GM18867 (cell line): ENCODE measurements around the gene PRKCZ.
"Not testable (repeated sequence)": the region's sequence is repeated elsewhere in the genome, so short reads cannot be mapped to it uniquely, and the experiment has no call there.

Experiments used
- ATAC-seq: cut with Tn5 transposase; IDR thresholded peaks from one replicate; pipeline ENCODE4 v1.9.1; 2021; ENCODE audit warnings: mild to moderate bottlenecking, moderate library complexity; ENCODE audit not compliant: unreplicated experiment

PRKCZ gene

DNA sequence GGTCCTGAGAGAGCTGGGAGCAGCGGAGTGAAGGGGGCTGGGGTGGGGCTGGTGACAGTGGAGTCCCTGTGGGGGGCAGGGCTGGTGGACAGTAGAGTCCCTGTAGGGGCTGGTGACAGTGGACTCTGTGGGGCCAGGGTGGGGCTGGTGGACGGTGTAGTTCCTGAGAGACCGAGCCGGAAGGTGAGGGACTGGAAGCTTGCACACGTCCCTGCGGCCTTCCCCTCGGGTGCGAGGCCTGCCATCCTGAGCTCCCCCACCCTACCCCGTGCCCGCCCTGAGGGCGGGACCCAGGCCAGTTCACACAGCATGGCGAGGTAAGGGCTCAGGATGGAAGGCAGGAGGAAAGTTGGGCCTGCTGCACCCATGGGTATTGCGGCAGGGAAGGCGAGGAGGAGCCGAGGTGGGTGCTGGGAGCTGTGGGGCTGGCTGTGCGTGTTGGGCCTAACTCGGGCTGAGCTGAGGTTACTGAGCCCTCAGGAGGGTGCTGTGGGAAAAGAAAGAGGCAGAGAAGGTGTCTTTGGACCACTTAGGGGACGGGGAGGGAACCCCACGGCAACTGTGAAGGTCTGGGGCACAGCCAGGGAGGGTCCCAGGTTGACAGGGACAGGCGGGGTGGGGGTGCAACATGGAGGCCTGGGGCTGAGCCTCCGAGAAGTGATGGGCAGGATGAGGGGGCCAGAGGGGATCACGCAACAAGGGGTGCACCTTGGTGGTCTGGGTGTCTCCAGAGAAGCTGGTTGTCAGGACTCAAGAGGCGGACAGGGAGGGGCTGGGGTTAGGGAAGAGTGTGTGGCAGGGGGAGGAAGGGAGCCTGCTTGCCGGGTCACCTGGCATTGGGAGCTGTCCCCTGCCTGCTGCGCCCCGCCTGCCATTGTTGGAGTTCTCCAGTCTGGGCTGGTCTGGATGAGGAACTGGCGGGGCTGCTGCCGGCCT, 60.8 kb downstream of the PRKCZ start:
- no peak for ATAC-seq

DNA sequence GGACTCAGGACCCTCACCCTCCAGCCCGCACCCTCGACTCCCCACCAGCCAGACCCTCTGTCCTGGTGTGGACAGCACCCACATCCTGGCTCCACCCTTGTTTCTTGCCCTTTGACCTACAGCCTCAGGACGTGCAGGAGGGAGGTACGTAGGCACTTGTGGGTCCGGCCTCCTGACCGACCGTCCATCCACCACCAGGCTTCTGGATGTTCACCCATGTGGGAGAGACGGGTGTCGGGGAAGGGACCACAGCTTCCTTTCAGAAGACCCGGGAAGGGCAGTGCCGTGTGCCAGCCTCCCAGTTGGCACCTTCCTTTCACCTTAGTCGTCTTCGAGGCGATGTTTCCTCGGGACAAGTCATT, 61.4 kb downstream of the PRKCZ start:
- ATAC-seq, result no peak

DNA sequence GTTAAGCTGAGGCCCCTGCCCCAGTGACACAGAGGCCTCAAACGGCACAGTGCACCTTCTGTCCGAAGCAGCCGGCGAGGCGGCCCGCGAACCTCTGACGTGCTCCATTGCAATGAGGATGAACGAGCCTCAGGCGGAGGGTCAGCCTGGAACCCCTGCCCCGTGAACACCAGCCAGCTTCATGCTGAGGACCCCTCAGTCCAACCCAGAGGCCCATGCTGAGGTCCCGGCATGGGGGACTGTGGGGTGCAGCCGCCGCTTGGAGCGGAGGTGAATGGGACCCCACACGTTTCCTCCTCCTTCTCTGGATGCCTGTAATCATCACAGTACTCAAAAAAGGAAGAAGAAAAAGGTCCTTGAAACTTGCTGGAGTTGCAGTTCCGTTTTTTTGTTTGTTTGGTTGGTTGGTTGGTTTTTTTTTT, 62.1 kb downstream of the PRKCZ start:
- ATAC-seq, result no peak

DNA sequence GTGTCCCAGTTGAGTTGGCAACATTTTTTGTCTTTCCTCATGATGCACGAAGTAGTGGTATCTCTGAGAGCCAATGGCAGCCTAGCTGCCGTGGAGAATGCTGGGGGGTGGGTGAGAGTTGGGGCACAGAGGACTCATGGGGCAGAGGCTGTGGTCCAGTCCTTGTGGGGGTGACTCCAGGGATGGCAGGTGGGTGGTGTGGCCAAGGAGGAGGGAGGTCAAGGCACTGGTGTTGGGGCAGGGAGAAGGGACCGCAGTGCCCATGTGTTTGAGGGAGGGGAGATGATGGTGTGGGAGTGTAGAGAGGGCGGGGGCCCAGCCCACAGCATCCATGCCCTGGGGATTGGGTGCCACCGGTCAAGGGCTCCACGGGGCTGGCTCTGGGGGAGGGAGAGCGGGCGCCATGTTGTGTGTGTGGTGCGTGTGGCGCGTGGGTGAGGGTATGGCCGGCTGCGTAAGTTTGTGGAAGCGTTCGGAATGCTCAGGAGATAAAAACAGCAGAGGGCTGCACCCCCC, 63.5 kb downstream of the PRKCZ start:
- ATAC-seq, result no peak

DNA sequence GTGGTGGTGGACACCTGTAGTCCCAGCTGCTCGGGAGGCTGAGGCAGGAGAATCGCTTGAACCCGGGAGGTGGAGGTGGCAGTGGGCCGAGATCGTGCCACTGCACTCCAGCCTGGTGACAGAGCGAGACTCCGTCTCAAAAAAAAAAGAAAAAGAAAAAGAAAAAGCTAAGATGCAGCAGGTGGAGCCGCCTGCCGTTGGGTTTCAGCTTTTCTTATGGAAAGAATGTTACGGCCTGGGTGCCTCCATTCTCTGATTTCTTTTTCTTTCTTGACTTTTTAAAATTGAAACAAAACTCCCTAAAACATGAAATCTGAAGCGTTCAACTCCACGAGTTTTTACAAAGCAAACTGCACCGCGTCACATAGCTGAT, 64.4 kb downstream of the PRKCZ start:
- ATAC-seq, result not testable (repeated sequence)

DNA sequence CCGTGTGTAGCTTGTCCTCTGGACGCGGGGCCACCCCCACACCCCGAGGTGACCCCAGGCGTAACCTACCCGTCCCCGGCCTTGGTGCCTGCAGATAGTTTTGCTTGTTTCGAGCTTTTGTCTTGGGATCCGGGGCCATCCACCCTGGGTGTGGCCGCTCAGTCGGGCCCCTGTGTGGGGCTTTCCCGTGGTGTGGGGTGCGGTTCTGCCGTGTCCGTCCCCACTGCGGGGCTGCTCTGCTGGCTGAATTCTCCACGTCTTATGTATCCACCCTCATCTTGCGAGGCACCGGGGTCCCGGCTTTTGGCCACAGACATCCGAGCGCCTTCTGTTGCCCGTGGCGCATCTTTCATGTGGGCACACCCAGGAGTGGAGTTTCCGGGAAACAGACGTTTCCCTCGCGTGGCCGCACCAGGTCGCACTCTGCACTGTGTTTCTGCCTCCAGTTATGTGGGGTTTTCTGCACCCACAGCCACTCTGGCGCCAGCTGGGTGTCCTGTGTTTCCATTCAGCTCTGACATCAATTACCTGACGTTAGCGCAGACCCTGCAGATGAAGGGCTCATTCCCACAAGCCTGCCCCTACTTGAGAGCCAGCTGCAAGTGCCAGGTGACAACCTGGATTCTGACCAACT, 64.9 kb downstream of the PRKCZ start:
- no peak for ATAC-seq

DNA sequence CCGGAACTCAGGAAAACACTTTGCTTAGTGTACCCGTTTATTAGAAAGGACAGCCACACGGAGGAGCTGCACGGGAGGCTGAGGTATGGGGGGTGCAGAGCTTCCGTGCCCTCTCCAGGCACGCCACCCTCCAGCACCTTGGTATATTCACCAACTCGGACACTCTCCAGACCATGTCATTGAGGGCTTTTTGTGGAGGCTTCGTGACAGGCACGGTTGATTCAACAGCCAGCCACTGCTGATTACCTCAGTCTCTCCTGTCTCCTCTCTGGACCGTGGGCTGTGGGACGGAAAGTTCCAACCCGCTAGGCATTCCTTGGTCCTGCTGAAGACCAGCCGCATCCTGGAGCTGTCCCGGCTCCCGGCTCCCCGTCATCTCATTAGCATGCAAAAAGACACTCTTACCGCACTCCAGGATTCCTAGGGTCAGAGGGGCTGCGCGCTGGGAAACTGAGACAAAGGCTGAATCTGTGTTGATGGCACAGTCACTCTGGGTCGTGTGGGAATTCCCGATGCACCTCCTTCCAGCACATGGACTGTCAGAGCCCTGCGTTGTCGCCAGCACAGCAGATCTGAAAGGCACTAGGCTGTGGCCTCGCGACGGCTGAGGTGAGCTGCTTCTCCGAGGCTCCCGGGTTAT, 65.6 kb downstream of the PRKCZ start:
- no peak for ATAC-seq

DNA sequence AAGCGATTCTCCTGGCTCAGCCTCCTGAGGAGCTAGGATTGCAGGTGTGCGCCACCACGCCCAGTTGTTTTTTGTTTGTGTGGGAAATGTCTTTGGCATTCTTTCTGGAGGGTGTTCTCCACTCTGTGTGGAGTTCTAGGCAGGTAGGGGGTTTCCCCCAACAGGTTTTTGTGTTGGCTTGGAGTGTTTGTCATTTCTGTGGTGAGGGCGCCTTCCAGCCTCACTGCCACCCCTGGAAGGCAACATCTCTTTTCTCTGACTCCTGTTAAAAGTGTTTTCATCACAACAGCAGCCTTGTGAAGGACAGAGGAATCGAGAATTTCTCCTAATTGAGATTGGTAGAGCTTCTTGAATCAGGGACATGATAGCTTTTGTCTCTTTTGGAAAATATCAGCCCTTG, 69.7 kb downstream of the PRKCZ start:
- no peak for ATAC-seq

DNA sequence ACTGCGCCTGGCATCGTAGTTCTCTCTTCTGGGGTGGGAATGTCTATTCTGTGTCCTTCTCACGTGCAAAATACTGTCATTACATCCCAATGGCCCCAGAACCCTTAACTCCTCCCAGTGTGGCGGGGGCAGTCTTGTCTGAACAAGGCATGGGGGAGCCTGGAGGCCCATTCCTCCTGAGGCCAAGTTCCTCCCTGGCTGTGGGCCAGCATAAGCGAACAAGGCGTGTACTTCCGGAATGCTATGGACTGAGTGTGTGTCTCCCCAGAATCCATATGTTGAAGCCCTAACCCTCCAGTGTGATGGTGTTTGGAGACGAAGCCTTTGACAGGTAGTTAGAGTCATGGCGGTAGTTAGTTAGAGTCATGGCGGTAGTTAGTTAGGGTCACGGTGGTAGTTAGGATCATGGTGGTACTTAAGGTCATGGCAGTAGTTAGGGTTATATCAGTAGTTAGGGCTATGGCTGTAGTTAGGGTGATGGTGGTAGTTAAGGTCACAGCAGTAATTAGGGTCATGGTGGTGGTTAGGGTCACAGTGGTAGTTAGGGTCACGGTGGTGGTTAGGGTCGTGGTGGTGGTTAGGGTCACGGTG, 71.0 kb downstream of the PRKCZ start:
- no peak for ATAC-seq

DNA sequence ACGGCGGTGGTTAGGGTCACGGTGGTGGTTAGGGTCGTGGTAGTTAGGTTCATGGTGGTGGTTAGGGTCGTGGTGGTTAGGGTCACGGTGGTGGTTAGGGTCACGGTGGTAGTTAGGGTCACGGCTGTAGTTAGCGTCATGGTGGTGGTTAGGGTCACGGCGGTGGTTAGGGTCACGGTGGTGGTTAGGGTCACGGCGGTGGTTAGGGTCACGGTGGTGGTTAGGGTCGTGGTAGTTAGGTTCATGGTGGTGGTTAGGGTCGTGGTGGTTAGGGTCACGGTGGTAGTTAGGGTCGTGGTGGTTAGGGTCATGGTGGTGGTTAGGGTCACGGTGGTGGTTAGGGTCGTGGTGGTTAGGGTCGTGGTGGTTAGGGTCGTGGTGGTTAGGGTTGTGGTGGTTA, 71.6 kb downstream of the PRKCZ start:
- ATAC-seq, result not testable (repeated sequence)

DNA sequence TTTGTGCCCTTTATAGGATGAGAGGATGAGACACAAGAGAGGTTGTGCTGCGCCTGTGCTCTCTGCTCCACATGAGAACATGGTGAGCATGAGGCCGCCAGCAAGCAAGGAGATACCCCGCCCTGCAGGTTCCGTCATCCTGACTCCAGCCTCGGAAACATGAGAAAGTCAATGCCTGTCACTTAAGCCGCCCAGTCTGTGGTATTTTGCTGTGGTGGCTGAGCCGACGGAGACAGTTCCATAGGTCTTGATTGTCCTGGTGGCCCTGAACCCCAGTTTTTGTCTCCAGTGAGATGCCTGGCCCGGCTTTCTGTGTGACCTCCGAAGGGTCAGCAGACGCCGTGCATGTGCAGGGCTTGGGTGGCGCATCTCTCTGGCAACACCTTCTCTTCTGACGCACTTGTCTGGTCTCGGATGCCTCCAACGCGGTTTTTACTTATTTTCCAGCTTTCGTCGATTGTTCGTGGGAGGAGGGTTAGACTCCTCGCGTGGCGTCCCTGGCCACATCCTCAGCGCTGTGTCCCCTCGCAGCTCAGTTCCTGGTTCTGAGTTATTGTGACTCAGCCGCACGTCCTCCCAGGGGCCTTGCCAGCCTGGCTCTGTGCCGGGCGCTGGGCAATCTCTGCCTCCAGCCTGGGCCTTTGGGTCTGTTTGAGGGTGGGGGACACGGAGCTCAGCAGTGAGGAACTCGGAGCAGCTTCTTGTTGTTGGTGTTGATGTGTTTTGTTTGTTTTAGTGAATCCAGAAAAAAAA, 74.4 kb downstream of the PRKCZ start:
- no peak for ATAC-seq

DNA sequence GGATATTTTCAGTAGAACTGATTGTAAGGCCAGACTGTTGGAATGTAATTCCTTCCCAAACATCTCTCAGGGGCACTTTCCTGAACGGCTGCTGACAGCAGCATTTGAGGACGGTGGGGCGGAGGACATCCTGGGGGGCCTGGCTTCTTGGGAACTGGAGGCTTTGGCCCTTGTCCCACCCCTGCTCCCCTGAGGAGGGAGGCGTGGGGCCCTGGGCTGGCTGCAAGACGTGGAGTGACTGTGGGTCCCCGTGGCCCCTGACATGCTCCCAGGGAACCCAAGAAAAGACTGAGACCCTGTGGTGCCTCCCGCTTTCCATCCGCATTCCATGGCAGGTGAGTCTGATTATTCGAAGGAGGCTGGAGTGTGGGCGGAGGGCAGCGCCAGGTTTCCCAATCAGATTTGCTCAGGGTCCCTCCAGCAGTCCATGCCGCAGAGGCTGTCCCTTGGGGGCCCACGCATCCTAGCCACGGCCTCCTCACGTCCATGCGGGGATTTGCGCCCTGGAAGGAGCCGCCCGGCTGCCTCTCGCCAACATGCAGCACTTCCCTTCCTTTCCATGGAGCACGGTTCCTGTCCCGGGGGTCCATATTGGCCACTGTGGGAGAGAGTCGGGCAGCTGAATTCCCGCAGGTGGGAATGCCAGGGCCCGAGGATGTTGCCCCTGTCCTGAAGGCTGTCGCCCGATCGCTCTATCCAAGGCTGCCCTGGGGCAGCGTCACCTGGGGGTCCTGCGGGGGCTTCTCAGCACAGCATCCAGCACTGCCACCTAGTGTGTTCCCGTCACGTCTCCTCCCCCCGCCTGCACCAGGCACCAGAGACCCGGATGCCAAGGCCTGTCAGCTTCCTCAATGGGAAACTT, 75.4 kb downstream of the PRKCZ start:
- ATAC-seq, result no peak

DNA sequence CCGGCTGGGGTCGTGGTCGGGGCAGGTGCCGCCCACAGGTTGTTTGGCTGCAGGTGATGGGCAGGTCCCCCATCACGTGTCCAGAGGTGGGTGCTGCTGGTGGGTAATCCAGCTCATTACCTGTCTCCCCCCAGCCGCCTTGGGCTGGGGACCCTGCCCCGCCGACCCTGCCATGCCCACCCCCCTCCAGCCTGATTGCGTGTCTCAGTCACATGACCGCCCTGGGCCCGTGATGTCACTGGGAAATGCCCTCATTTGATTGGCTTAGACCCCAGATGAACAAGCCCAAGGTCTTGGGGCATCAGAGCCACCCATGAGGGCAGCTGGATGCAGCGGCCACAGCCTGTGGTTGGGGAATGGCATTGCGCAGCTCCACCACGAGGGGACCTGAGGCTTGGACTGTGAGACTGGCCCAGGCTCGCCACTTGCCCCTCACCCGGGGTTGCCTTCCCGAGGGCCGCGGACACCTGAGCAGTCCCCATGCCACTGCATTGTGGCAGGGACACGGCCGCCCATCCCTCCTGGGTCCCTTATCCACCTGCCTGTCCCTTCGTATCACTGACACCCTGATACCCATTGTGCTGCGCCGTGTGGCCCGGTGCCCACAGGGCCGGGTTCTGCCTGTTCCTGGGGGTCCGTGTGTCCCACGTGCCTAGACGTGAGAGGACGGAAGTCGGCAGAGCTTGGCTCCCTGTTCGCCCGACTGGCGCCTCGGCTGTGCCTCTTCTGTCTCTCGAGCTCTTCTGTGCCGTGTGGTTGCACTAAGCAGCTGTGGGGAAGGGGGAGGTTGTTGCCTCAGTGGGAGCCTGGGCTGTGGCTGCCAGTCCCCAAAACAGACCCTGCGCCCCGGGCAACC, 76.3 kb downstream of the PRKCZ start:
- ATAC-seq, result no peak

DNA sequence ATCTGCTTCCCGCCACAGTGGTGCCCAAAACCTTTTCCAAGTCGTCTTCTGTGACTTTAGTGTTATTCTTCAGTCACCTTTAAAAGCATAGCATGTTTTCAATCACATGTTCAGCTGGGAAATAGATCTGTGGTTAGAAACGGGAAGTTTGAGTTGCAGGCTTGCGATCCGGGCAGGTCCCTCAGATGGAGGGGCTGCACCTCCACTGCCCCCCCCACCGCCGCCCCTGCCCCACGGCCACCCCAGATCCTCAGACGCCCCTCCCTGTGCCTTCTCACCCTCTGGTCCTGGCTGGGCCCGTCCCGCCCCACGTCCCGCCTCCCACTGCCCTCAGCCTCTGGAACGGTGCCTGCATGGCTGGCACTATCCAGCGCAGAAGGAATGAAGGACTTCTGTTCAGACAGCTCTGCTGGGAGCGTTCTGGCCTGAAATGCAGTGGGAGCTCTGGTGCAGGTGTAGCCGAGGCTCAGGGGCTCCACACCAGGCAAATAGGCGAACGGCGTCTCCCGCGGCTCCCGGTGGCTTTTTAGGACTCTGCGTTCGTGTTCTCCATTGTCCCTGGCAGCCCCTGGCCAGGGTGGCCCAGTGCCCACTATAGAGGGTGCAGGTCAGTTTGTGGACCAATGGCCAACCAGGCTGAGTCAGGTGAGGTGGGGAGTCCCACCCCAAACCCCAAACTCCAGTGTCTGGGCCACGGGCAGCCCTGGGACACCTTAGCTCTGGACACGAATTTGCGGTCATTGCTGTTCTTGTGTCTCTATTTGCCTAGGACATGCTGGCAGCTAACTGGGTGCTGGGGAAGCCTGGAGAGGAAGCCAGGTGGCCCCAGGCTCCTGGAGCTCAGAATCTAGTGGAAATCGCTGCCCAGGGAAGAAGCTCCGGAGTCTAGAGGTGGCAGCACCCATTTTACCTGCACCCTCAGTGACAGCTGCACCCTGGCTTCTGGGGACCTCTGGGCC, 77.3 kb downstream of the PRKCZ start:
- no peak for ATAC-seq

DNA sequence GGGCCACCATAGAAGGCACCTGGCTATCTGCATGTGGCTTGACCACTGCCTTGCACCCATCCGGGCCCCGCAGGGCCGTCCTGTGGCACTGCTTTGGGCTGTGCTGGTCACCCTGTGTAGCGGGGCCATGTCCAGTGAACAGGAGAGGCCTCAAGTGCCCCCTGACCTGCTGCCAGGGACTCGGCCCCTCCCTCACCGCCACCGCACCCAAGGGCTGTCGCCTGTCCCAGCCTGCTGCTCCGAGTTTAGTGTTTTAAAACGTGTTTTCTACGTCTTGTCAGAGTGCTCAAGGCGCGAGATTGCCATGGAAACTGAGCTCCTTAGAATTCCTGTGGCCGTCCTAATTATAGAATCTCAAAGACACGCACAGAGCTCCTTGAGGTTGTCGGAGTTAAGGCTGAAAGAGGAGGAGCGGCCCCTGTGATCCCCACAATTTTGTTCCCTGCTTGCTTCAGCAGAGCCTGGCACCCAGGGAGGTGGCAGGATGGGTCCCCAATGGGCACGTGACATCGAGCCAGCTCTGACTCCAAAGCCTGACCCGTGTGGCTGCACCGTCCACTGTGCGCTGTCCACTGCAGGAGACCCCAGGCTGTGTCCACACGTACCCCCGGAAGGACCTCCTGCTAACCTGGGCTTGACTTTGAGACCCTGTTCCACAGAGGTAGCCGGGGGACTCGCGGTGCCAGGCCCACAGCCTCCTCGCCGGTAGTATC, 78.1 kb downstream of the PRKCZ start:
- no peak for ATAC-seq

DNA sequence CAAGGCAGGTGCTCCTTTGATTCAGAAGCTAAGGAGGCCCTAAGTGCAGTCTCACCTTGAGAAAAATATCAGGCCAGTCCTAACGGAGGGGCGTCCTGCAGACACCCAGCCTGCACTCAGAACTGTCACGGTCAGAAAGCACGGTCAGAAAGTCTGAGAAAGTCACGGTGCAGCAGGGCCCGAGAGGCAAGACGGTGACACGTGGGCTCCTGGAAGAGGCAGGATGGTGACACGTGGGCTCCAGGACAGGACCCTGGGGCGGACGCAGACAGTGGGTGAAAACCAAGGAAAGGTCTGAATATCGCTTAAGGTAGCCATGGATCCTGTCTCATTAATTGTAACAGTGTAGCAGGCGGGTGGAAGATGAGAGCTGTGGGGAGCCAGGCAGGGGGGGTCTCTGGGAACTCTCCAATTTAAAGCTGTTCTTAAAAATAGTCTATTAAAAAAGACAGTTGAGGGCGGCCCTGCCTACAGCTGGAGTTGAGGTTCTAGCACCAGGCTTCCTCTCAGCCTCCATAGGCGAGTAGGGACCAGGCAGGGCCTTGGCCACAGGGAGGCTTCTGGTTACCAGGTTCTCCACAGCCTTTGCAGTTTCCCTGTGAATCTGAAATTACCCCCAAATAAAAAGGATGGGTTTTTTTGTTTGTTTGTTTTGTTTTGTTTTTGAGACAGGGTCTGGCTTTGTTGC, 79.2 kb downstream of the PRKCZ start:
- ATAC-seq, result no peak
